CD4-positive, alpha-beta T cell (primary cell): Measurements from ENCODE around the gene ABCB6. TPM values are rescaled to one million over a fixed set of nuclear protein-coding genes. Genes with fewer than 3 reads are reported as not detected.

Source experiments
- ATAC-seq: fragments of 200-7000 bp; cut with Tn5 transposase; one replicate; pipeline ENCODE4 v1.10.0; 2022; ENCODE audit warnings: mild to moderate bottlenecking; ENCODE audit not compliant: poor library complexity
- CTCF ChIA-PET: fragments of 350-600 bp; sonication (Branson Sonifier 250); formaldehyde crosslinking; loops from one replicate; lab custom pipeline; 2021; ENCODE audit warnings: antibody characterized with exemption, inconsistent platforms; lab: Charles Lee
- POLR2A ChIA-PET: fragments of 350-600 bp; sonication (Branson Sonifier 250); formaldehyde crosslinking; loops from one replicate; lab custom pipeline; 2021; ENCODE audit warnings: antibody characterized with exemption, inconsistent platforms; lab: Charles Lee
- DNase-seq, 14 experiments: peaks; one replicate each; pipeline ENCODE4 v3.0.0-alpha.2; 2013 to 2020; ENCODE audit warnings: mixed read lengths in 2 of 14
- H3K27ac ChIP-seq, 2 donors: one replicate each; pipeline versions ENCODE4 v1.5.1 to v1.7.0; 2013; ENCODE audit warnings: low read length in 2 of 2, low read depth in 1 of 2, mild to moderate bottlenecking in 1 of 2
- H3K27me3 ChIP-seq, 2 experiments: 1 replicate in 1 of 2; 2 replicates in 1 of 2; pipeline versions ENCODE4 v1.6.1 to v1.7.0; 2013; ENCODE audit warnings: low read length in 2 of 2, control low read depth in 1 of 2, mild to moderate bottlenecking in 1 of 2, moderate library complexity in 1 of 2; ENCODE audit not compliant: insufficient read depth in 2 of 2, control insufficient read depth in 1 of 2
- H3K36me3 ChIP-seq: one replicate; pipeline ENCODE4 v1.6.1; 2013; ENCODE audit warnings: low read length, control low read depth; ENCODE audit not compliant: insufficient read depth
- H3K4me1 ChIP-seq: one replicate; pipeline ENCODE4 v1.6.1; 2013; ENCODE audit warnings: low read length, control low read depth; ENCODE audit not compliant: insufficient read depth
- H3K4me3 ChIP-seq: one replicate; pipeline ENCODE4 v1.5.1; 2013; ENCODE audit warnings: mild to moderate bottlenecking, low read length, moderate library complexity
- H3K9me3 ChIP-seq, 2 experiments: 1 replicate in 1 of 2; 2 replicates in 1 of 2; pipeline versions ENCODE4 v1.6.1 to v1.7.0; 2013; ENCODE audit warnings: low read length in 2 of 2, mild to moderate bottlenecking in 2 of 2, control low read depth in 1 of 2, moderate library complexity in 1 of 2; ENCODE audit not compliant: control insufficient read depth in 1 of 2, insufficient read depth in 1 of 2
- H3K27ac Mint-ChIP-seq: one replicate; pipeline ENCODE4 v1.8.0; 2020; ENCODE audit warnings: mixed read lengths
- H3K27me3 Mint-ChIP-seq: one replicate; pipeline ENCODE4 v1.8.0; 2021; ENCODE audit warnings: mixed read lengths
- H3K36me3 Mint-ChIP-seq: one replicate; pipeline ENCODE4 v1.8.0; 2021; ENCODE audit warnings: low read depth, mixed read lengths
- H3K4me1 Mint-ChIP-seq: one replicate; pipeline ENCODE4 v1.8.0; 2021; ENCODE audit warnings: low read depth, mixed read lengths
- H3K4me3 Mint-ChIP-seq: one replicate; pipeline ENCODE4 v1.8.0; 2020; ENCODE audit warnings: mild to moderate bottlenecking, mixed read lengths
- H3K9me3 Mint-ChIP-seq: one replicate; pipeline ENCODE4 v1.8.0; 2020; ENCODE audit warnings: mixed read lengths
- CTCF ChIP-seq: fragments of 200-600 bp; IDR thresholded peaks from one replicate; pipeline ENCODE4 v1.8.0; 2022; ENCODE audit warnings: antibody characterized with exemption, mild to moderate bottlenecking
- intact Hi-C, 2 experiments: fragments of 100-400 bp; cut with DNase I in 1 of 2; cut with micrococcal nuclease in 1 of 2; formaldehyde crosslinking; loops; one replicate each; pipeline versions ENCODE4 v1.15.1 to v1.9.0; 2023 to 2025; cut with DNase I, micrococcal nuclease
- total RNA-seq, 174 experiments: library from RNA in 2 of 174; stranded (reverse) in 2 of 174; gene quantifications; one replicate each; pipeline ENCODE4 v1.2.3 and lab custom pipeline; 2021 to 2026

ABCB6 gene
- total RNA-seq, 2 experiments from 2014 or later: 2.6 to 3.1 TPM

- CTCF ChIA-PET: interaction anchor here (1.0 to 3.8 kb wide), 6 partner anchors 19 to 89 kb away, joined by 5 to 30 read pairs (median 6); partner anchors contain the start of genes ANKZF1, ATG9A and NHEJ1
- H3K27ac ChIP-seq: peak overlapping the region; percentile 61 to 98
- peaks cover 86% of the 10 kb centered on the region for H3K4me1 ChIP-seq
- ATAC-seq (no peak), DNase-seq (no peak)
- Mint-ChIP-seq H3K27ac (peak overlapping the region; percentile 96), H3K4me3 (peak overlapping the region; percentile 88), H3K27me3 (no peaks in the 10 kb centered on the region), H3K4me1 (peaks cover 84% of the 10 kb centered on the region), H3K36me3 (peaks cover 69% of the 10 kb centered on the region), H3K9me3 (no peaks in the 10 kb centered on the region)
- intact Hi-C loops: loop anchor here in 1 of 2 experiments (1.0 to 5.0 kb wide), 2 partner anchors 20 to 72 kb away; partner anchors contain the start of genes ANKZF1, ATG9A, CNPPD1 and RETREG2
- H3K36me3 ChIP-seq: peaks cover 44% of the 10 kb centered on the region
- POLR2A ChIA-PET: interaction anchor here (0.6 to 10.1 kb wide), 14 partner anchors 11 to 139 kb away, joined by 3 to 202 read pairs (median 15); partner anchors contain the start of genes ABCB6, ANKZF1, ATG9A and CNPPD1
- H3K4me3 ChIP-seq: peak overlapping the region; percentile 52
- no peaks in the 10 kb centered on the region for H3K27me3 ChIP-seq
- no peak for TF ChIP-seq CTCF
- no peaks in the 10 kb centered on the region for H3K9me3 ChIP-seq
Observed at GRCh38 chr2:219248845-219249202, 30.1 kb upstream of the ABCB6 start.

GRCh38 chr2:219247678-219248642, 29.2 kb upstream of the ABCB6 start:
- ChIA-PET POLR2A (interaction anchor here (0.7 to 10.1 kb wide), 15 partner anchors 10 to 356 kb away, joined by 3 to 202 read pairs (median 5); partner anchors contain the start of genes ABCB6, ANKZF1, ATG9A and CNPPD1), CTCF (interaction anchor here (1.5 to 3.8 kb wide), 3 partner anchors 47 to 88 kb away, joined by 5 to 30 read pairs (median 5); partner anchors contain the start of gene NHEJ1)
- Mint-ChIP-seq H3K4me1 (peaks cover 92% of the 10 kb centered on the region), H3K36me3 (peaks cover 61% of the 10 kb centered on the region), H3K27me3 (no peaks in the 10 kb centered on the region), H3K9me3 (no peaks in the 10 kb centered on the region), H3K27ac (peak overlapping the region; percentile 96), H3K4me3 (peak overlapping the region; percentile 88)
- H3K9me3 ChIP-seq: no peaks in the 10 kb centered on the region
- no peak for TF ChIP-seq CTCF
- H3K4me3 ChIP-seq: peak overlapping the region; percentile 52
- peak; percentile 25 to 93 (median 52) for DNase-seq
- H3K27ac ChIP-seq: peak overlapping the region; percentile 61 to 98
- intact Hi-C loops: loop anchor here in 1 of 2 experiments (5.0 kb wide), 1 partner anchor 71 kb away; the partner anchor contains the start of genes CNPPD1 and RETREG2
- ATAC-seq: peak; percentile 68
- peaks cover 44% of the 10 kb centered on the region for H3K36me3 ChIP-seq
- peaks cover 86% of the 10 kb centered on the region for H3K4me1 ChIP-seq
- no peaks in the 10 kb centered on the region for H3K27me3 ChIP-seq

GRCh38 chr2:219246559-219246958, 27.8 kb upstream of the ABCB6 start:
- peak overlapping the region; percentile 52 for H3K4me3 ChIP-seq
- no peak for ATAC-seq
- H3K9me3 Mint-ChIP-seq: no peaks in the 10 kb centered on the region

More at GRCh38 chr2:219246559-219246958, 27.8 kb upstream of the ABCB6 start:
- Histone ChIP-seq H3K27me3 (no peaks in the 10 kb centered on the region), H3K36me3 (peaks cover 40% of the 10 kb centered on the region), H3K9me3 (no peaks in the 10 kb centered on the region), H3K27ac (peak overlapping the region; percentile 95 to 98), H3K4me1 (peaks cover 74% of the 10 kb centered on the region)
- Mint-ChIP-seq H3K27me3 (no peaks in the 10 kb centered on the region), H3K36me3 (peaks cover 47% of the 10 kb centered on the region), H3K4me1 (peaks cover 82% of the 10 kb centered on the region), H3K4me3 (peak overlapping the region; percentile 88), H3K27ac (peak overlapping the region; percentile 96)
- DNase-seq: no peak
- ChIA-PET POLR2A (interaction anchor here (1.2 to 7.3 kb wide), 8 partner anchors 8 to 142 kb away, joined by 4 to 181 read pairs (median 20); partner anchors contain the start of genes ANKZF1, ATG9A, CNPPD1 and DNAJB2), CTCF (interaction anchor here (1.0 to 2.3 kb wide), 4 partner anchors 31 to 142 kb away, joined by 3 to 26 read pairs (median 4); no protein-coding TSS in a partner anchor)
- TF ChIP-seq CTCF: no peak
- intact Hi-C loops: loop anchor here in 1 of 2 experiments (5.0 kb wide), 1 partner anchor 69 kb away; the partner anchor contains the start of genes CNPPD1 and RETREG2
